ENCODE data around the gene TPRA1.
A peak's percentile ranks its signal among the peaks of the same experiment; 100 is the strongest.

TPRA1 gene

DNA sequence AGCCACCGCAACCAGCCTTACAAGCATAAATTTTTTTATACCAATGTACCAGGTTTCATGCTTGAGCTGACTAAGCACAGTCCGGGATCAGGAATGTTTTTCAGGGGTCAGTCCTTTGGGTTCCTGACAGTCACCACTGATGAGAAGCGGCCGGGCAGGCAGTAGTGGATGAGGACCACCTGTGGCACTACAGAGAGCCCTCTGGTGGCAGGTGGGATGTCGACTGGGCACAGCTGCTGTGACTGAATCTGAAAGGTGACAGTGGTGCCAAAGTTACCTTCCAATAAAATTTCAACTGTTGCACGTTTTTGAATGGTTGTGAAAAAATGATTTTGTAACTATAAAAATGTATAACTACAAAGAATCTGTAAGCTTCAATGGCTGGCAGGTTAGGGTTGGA, 34.0 kb downstream of the TPRA1 start:
- no peak for ATAC-seq
- TF ChIP-seq RARB (CRISPR knock-in tag; IDR thresholded peaks at IDR 0.05) = no peak
- TF ChIP-seq GLIS3 (CRISPR knock-in tag; IDR thresholded peaks at IDR 0.05) = no peak
- TF ChIP-seq, protein P1, sequence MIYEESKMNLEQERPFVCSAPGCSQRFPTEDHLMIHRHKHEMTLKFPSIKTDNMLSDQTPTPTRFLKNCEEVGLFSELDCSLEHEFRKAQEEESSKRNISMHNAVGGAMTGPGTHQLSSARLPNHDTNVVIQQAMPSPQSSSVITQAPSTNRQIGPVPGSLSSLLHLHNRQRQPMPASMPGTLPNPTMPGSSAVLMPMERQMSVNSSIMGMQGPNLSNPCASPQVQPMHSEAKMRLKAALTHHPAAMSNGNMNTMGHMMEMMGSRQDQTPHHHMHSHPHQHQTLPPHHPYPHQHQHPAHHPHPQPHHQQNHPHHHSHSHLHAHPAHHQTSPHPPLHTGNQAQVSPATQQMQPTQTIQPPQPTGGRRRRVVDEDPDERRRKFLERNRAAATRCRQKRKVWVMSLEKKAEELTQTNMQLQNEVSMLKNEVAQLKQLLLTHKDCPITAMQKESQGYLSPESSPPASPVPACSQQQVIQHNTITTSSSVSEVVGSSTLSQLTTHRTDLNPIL (CRISPR knock-in tag; IDR thresholded peaks at IDR 0.05; ENCODE audit: low read depth) = no peak
- no peak for TF ChIP-seq ISL1 (CRISPR knock-in tag; IDR thresholded peaks at IDR 0.05)
- TF ChIP-seq, protein P2, sequence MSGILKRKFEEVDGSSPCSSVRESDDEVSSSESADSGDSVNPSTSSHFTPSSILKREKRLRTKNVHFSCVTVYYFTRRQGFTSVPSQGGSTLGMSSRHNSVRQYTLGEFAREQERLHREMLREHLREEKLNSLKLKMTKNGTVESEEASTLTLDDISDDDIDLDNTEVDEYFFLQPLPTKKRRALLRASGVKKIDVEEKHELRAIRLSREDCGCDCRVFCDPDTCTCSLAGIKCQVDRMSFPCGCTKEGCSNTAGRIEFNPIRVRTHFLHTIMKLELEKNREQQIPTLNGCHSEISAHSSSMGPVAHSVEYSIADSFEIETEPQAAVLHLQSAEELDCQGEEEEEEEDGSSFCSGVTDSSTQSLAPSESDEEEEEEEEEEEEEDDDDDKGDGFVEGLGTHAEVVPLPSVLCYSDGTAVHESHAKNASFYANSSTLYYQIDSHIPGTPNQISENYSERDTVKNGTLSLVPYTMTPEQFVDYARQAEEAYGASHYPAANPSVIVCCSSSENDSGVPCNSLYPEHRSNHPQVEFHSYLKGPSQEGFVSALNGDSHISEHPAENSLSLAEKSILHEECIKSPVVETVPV (CRISPR knock-in tag; IDR thresholded peaks at IDR 0.05) = no peak
- TF ChIP-seq TOX (CRISPR knock-in tag; IDR thresholded peaks at IDR 0.05; ENCODE audit: borderline replicate concordance) = no peak
- TF ChIP-seq, protein P3, sequence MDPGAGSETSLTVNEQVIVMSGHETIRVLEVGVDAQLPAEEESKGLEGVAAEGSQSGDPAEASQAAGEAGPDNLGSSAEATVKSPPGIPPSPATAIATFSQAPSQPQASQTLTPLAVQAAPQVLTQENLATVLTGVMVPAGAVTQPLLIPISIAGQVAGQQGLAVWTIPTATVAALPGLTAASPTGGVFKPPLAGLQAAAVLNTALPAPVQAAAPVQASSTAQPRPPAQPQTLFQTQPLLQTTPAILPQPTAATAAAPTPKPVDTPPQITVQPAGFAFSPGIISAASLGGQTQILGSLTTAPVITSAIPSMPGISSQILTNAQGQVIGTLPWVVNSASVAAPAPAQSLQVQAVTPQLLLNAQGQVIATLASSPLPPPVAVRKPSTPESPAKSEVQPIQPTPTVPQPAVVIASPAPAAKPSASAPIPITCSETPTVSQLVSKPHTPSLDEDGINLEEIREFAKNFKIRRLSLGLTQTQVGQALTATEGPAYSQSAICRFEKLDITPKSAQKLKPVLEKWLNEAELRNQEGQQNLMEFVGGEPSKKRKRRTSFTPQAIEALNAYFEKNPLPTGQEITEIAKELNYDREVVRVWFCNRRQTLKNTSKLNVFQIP (CRISPR knock-in tag; IDR thresholded peaks at IDR 0.05; ENCODE audit: borderline replicate concordance, low read depth) = no peak
- no peak for TF ChIP-seq PPARA (CRISPR knock-in tag; IDR thresholded peaks at IDR 0.05; ENCODE audit: borderline replicate concordance)
- TF ChIP-seq ESRRG (CRISPR knock-in tag; IDR thresholded peaks at IDR 0.05) = no peak
- no peak for TF ChIP-seq ZC3H10 (CRISPR knock-in tag; IDR thresholded peaks at IDR 0.05)
- no peak for TF ChIP-seq OSR1 (CRISPR knock-in tag; IDR thresholded peaks at IDR 0.05)
- no peak for TF ChIP-seq TCF4 (CRISPR knock-in tag; IDR thresholded peaks at IDR 0.05; ENCODE audit: borderline replicate concordance)
- TF ChIP-seq ZNF70 (CRISPR knock-in tag; IDR thresholded peaks at IDR 0.05) = no peak
- no peak for TF ChIP-seq ZNF8 (CRISPR knock-in tag; IDR thresholded peaks at IDR 0.05)
- TF ChIP-seq, protein P4, sequence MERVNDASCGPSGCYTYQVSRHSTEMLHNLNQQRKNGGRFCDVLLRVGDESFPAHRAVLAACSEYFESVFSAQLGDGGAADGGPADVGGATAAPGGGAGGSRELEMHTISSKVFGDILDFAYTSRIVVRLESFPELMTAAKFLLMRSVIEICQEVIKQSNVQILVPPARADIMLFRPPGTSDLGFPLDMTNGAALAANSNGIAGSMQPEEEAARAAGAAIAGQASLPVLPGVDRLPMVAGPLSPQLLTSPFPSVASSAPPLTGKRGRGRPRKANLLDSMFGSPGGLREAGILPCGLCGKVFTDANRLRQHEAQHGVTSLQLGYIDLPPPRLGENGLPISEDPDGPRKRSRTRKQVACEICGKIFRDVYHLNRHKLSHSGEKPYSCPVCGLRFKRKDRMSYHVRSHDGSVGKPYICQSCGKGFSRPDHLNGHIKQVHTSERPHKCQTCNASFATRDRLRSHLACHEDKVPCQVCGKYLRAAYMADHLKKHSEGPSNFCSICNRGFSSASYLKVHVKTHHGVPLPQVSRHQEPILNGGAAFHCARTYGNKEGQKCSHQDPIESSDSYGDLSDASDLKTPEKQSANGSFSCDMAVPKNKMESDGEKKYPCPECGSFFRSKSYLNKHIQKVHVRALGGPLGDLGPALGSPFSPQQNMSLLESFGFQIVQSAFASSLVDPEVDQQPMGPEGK (CRISPR knock-in tag; IDR thresholded peaks at IDR 0.05; ENCODE audit: borderline replicate concordance) = no peak
- no peak for TF ChIP-seq BACH2 (CRISPR knock-in tag; IDR thresholded peaks at IDR 0.05; ENCODE audit: borderline replicate concordance)
- no peak for TF ChIP-seq TSHZ2 (CRISPR knock-in tag; IDR thresholded peaks at IDR 0.05)

DNA sequence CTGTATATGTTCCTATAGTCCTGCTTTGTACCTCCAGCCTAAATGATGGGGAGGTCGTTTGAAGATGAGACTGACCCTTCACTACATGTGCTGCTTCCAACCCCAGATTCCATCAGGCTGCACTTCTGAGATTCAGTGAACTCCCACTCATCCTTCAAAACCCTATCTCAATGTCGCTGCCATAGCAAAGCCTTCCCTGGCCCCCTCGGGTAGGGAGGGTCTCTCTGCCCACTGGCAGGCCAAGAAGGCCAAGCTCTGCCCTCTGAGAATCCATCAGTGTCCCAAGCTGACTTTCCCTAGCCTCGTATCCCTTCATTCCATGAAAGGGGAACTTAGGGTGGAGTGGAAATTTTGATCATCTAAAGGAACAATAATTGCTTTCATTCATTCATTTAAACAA, 35.4 kb downstream of the TPRA1 start:
- ATAC-seq = no peak
- TF ChIP-seq, protein P2 (CRISPR knock-in tag; IDR thresholded peaks at IDR 0.05) = no peak
- TF ChIP-seq ZFP3 (CRISPR knock-in tag; IDR thresholded peaks at IDR 0.05) (0 out of 2 replicates have a peak, but pooled peaks have one; percentile 27), ZFP30 (CRISPR knock-in tag; IDR thresholded peaks at IDR 0.05) (no peak)

GRCh38 chr3:127552038-127552437, 38.5 kb downstream of the TPRA1 start:
- TF ChIP-seq SNAI2 (CRISPR knock-in tag; IDR thresholded peaks at IDR 0.05) (no peak), OSR1 (CRISPR knock-in tag; IDR thresholded peaks at IDR 0.05) (no peak), TOX (CRISPR knock-in tag; IDR thresholded peaks at IDR 0.05; ENCODE audit: borderline replicate concordance) (no peak), GLIS3 (CRISPR knock-in tag; IDR thresholded peaks at IDR 0.05) (no peak), TSHZ2 (CRISPR knock-in tag; IDR thresholded peaks at IDR 0.05) (no peak)
- TF ChIP-seq, protein P3 (CRISPR knock-in tag; IDR thresholded peaks at IDR 0.05; ENCODE audit: borderline replicate concordance, low read depth) = no peak

More at GRCh38 chr3:127552038-127552437, 38.5 kb downstream of the TPRA1 start:
- no peak for ATAC-seq
